ENCODE data around the gene MCF2L2.
"Not testable (repeated sequence)": the region's sequence is repeated elsewhere in the genome, so short reads cannot be mapped to it uniquely, and the experiment has no call there.

Gene MCF2L2

DNA sequence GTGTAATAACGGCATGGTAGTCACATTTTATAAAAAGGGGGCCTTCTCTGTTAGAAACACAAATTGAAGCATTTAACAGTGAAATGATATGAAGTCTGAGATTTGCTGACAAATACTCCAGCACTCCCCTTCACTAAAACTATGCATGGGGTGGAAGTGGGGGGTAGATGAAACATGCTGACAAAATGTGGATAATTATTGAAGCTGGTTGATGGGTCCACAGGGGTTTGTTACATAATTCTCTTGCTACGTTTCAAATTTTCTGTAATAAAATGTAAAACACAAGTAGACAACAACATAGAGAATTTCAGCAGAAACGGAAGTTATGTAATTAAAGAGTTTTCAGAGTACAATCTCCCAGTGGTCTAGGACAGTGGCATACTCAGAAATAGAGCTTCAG is 37.0 kb downstream of the MCF2L2 start:
- H3K4me1 Mint-ChIP-seq = no peaks in the 10 kb centered on the region
- H3K36me3 Mint-ChIP-seq = no peaks in the 10 kb centered on the region
- no peaks in the 10 kb centered on the region for H3K27me3 Mint-ChIP-seq
- no peak overlapping the region for H3K4me3 Mint-ChIP-seq
- no peaks in the 10 kb centered on the region for H3K9me3 Mint-ChIP-seq
- H3K27ac Mint-ChIP-seq = no peak overlapping the region

GRCh38 chr3:183390844-183391243 is 37.6 kb downstream of the MCF2L2 start:
- H3K36me3 Mint-ChIP-seq = no peaks in the 10 kb centered on the region
- no peak overlapping the region for H3K27ac Mint-ChIP-seq
- no peaks in the 10 kb centered on the region for H3K27me3 Mint-ChIP-seq
- H3K4me1 Mint-ChIP-seq = peaks cover 1% of the 10 kb centered on the region
- no peaks in the 10 kb centered on the region for H3K9me3 Mint-ChIP-seq
- H3K4me3 Mint-ChIP-seq = no peak overlapping the region

GRCh38 chr3:183388213-183388895 is 40.1 kb downstream of the MCF2L2 start:
- H3K4me1 Mint-ChIP-seq = peaks cover 4% of the 10 kb centered on the region
- H3K4me3 Mint-ChIP-seq = no peak overlapping the region
- no peak overlapping the region for H3K27ac Mint-ChIP-seq
- no peaks in the 10 kb centered on the region for H3K27me3 Mint-ChIP-seq
- H3K36me3 Mint-ChIP-seq = no peaks in the 10 kb centered on the region
- no peaks in the 10 kb centered on the region for H3K9me3 Mint-ChIP-seq

DNA sequence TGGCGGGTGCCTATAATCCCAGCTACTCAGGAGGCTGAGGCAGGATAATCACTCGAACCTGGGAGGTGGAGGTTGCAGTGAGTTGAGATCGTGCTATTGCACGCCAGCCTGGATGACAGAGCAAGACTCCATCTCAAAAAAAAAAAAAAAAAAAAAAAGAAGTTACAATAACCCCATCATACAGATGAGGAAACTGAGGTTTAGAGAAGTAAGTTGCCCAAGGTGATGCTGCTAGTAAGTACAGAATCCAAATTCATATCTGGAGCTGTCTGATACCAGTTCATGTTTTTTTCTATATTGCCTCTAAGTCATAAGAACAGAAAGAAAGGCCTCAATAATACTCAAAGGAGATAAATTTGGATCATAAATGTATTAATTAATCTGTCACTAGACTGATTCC is 40.6 kb downstream of the MCF2L2 start:
- Mint-ChIP-seq H3K27ac (no peak overlapping the region), H3K27me3 (no peaks in the 10 kb centered on the region), H3K9me3 (no peaks in the 10 kb centered on the region), H3K4me3 (no peak overlapping the region), H3K36me3 (no peaks in the 10 kb centered on the region), H3K4me1 (peaks cover 4% of the 10 kb centered on the region)

GRCh38 chr3:183386651-183387050 is 41.8 kb downstream of the MCF2L2 start:
- Mint-ChIP-seq H3K27ac (no peak overlapping the region), H3K9me3 (no peaks in the 10 kb centered on the region), H3K4me3 (no peak overlapping the region), H3K27me3 (no peaks in the 10 kb centered on the region), H3K4me1 (peaks cover 4% of the 10 kb centered on the region), H3K36me3 (no peaks in the 10 kb centered on the region)

DNA sequence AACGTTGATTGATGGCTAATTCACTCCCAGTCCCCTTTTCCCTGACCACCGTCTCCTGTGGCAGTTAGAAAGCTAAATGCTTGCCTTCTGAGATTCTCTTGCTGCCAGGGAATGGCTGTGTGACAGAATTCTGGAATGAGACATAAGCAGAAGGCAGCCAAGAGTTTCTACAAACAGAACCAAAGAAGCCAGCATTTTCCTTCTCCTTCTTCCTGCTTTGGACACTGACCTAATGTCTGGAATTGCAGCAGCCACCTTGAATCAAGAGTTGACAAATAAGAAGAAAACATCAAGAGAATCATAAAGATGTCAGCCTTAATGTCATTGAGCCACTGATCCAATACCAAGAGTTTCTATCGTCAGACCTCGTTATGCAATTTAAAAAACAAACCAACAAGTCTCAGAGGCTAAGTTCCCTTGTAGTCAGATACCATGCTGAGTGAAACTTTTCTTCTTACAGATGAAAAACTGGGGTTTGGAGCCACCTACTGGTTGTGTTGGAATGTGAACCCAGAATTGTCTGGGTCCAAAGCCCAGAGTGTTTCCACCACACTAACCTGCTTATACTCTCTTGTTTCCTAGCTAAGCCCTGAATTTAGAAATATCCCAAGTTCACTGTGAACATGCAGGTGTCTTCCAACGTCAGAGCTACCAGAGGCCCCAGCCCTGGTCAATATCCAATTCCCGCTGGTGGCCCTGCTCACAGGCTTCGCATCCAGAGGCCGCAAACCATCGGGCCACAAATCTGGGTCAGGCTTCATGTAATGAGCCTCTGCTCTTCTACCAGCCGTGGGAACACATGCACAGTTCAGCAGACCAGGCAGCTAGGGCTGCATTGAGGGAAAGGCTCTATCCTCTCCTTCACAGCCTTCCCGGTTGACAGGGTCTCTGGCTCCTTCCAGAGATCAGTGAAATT is 42.5 kb downstream of the MCF2L2 start:
- Mint-ChIP-seq H3K27me3 (no peaks in the 10 kb centered on the region), H3K27ac (peak overlapping the region; percentile 43), H3K4me3 (no peak overlapping the region), H3K4me1 (peaks cover 7% of the 10 kb centered on the region), H3K9me3 (no peaks in the 10 kb centered on the region), H3K36me3 (no peaks in the 10 kb centered on the region)

- no peaks in the 10 kb centered on the region for H3K9me3 Mint-ChIP-seq
- no peaks in the 10 kb centered on the region for H3K27me3 Mint-ChIP-seq
- H3K4me1 Mint-ChIP-seq = peaks cover 21% of the 10 kb centered on the region
- no peak overlapping the region for H3K27ac Mint-ChIP-seq
- H3K4me3 Mint-ChIP-seq = no peak overlapping the region
- no peaks in the 10 kb centered on the region for H3K36me3 Mint-ChIP-seq
Observed at GRCh38 chr3:183381673-183382072, 46.7 kb downstream of the MCF2L2 start.

DNA sequence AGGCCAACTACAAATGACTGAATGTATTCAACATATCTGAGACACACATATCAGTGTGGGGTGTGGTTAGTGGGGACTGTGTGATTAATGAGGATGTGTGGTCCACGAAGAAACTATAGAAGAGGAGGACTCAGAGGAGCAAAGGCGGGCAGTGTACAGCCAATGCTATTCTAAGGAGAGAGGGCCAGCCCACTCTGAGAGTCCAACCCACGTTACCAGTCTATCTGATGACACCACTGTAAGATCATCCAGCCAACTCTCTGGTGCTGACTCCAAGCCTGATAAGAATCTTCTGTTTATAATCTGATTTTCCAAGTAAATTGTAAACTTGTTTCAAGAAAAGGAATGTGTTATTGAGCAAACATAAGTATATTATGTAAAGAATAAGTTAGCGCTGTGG is 47.2 kb downstream of the MCF2L2 start:
- Mint-ChIP-seq H3K27me3 (no peaks in the 10 kb centered on the region), H3K4me3 (no peak overlapping the region), H3K4me1 (peaks cover 21% of the 10 kb centered on the region), H3K36me3 (no peaks in the 10 kb centered on the region), H3K27ac (peak overlapping the region; percentile 62), H3K9me3 (no peaks in the 10 kb centered on the region)

DNA sequence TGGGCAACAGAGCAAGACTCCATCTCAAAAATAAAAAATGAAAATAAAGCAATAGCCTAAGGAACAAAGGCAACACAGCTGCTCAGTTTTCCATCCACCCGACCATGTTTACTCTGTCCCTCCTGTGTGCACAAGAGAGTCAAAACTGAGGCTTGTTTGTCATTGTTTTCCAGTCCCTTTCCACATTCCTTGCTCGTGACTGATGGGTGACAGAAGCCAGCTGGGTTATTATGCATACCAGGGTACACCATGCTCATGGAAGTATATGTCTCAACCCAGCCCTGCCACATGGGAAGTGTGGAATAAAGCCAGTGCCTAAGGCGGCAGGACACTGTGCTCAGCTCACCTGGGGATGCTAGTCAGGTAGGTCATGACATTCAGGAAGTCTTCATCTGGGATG is 49.5 kb downstream of the MCF2L2 start:
- Mint-ChIP-seq H3K27me3 (no peaks in the 10 kb centered on the region), H3K4me1 (peaks cover 18% of the 10 kb centered on the region), H3K4me3 (no peak overlapping the region), H3K27ac (no peak overlapping the region), H3K9me3 (no peaks in the 10 kb centered on the region), H3K36me3 (no peaks in the 10 kb centered on the region)

DNA sequence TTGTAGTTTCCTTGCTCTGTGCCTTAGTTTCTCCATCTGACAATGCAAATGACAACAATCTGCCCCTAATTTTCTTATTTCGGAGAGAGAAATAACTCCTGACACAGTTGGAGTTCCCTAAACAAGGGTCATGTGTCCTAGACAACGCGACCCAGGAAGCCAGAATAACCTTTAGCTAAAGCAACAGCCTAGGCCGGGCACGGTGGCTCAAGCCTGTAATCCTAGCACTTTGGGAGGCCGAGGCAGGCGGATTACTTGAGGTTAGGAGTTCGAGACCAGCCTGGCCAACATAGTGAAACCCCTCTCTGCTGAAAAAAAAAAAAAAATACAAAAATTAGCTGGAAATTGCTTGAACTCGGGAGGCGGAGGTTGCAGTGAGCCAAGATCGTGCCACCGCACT is 49.9 kb downstream of the MCF2L2 start:
- no peak overlapping the region for H3K27ac Mint-ChIP-seq
- H3K4me3 Mint-ChIP-seq = no peak overlapping the region
- H3K27me3 Mint-ChIP-seq = no peaks in the 10 kb centered on the region
- H3K9me3 Mint-ChIP-seq = no peaks in the 10 kb centered on the region
- peaks cover 18% of the 10 kb centered on the region for H3K4me1 Mint-ChIP-seq
- no peaks in the 10 kb centered on the region for H3K36me3 Mint-ChIP-seq

GRCh38 chr3:183378008-183378407 is 50.4 kb downstream of the MCF2L2 start:
- Mint-ChIP-seq H3K4me1 (peaks cover 18% of the 10 kb centered on the region), H3K36me3 (no peaks in the 10 kb centered on the region)

GRCh38 chr3:183377307-183377959 is 51.0 kb downstream of the MCF2L2 start:
- Mint-ChIP-seq H3K9me3 (no peaks in the 10 kb centered on the region), H3K4me1 (peaks cover 18% of the 10 kb centered on the region), H3K36me3 (no peaks in the 10 kb centered on the region), H3K27me3 (no peaks in the 10 kb centered on the region), H3K4me3 (no peak overlapping the region), H3K27ac (no peak overlapping the region)

More at GRCh38 chr3:183378008-183378407, 50.4 kb downstream of the MCF2L2 start:
- H3K9me3 Mint-ChIP-seq = no peaks in the 10 kb centered on the region
- H3K27me3 Mint-ChIP-seq = no peaks in the 10 kb centered on the region
- no peak overlapping the region for H3K27ac Mint-ChIP-seq
- H3K4me3 Mint-ChIP-seq = no peak overlapping the region

GRCh38 chr3:183375787-183376186 is 52.6 kb downstream of the MCF2L2 start:
- Mint-ChIP-seq H3K27ac (no peak overlapping the region), H3K36me3 (no peaks in the 10 kb centered on the region), H3K9me3 (no peaks in the 10 kb centered on the region), H3K27me3 (no peaks in the 10 kb centered on the region), H3K4me3 (no peak overlapping the region), H3K4me1 (peaks cover 18% of the 10 kb centered on the region)

DNA sequence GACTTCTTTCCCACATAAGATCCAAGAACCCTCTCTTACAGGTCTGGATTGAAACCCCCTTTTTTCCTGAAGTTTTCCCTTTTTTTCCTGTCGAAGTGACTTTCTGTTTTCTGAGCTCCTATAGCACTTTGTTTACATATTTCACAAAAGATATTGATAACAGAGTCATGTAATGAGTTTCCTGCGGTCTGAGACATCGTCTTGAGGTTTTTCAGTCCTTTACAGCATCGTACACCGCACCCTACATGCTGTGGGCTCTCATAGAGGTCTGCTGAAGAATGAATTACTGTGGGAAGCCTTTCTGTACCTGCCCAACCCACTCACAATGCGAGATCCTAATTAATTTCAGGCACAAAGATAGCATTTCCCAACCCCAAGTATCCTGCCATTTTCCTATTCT is 53.1 kb downstream of the MCF2L2 start:
- H3K9me3 Mint-ChIP-seq = no peaks in the 10 kb centered on the region
- peaks cover 19% of the 10 kb centered on the region for H3K4me1 Mint-ChIP-seq
- H3K27ac Mint-ChIP-seq = no peak overlapping the region

GRCh38 chr3:183372911-183373310 is 55.5 kb downstream of the MCF2L2 start:
- H3K27me3 Mint-ChIP-seq = no peaks in the 10 kb centered on the region

More for the DNA sequence above, 53.1 kb downstream of the MCF2L2 start:
- H3K36me3 Mint-ChIP-seq = no peaks in the 10 kb centered on the region
- H3K27me3 Mint-ChIP-seq = no peaks in the 10 kb centered on the region
- H3K4me3 Mint-ChIP-seq = no peak overlapping the region

GRCh38 chr3:183371600-183371968 is 56.8 kb downstream of the MCF2L2 start:
- H3K4me1 Mint-ChIP-seq, H3K9me3 Mint-ChIP-seq, H3K36me3 Mint-ChIP-seq: not testable (repeated sequence)

More at GRCh38 chr3:183372911-183373310, 55.5 kb downstream of the MCF2L2 start:
- Mint-ChIP-seq H3K4me3 (no peak overlapping the region), H3K9me3 (no peaks in the 10 kb centered on the region), H3K4me1 (peaks cover 17% of the 10 kb centered on the region), H3K36me3 (no peaks in the 10 kb centered on the region), H3K27ac (no peak overlapping the region)

More at GRCh38 chr3:183371600-183371968, 56.8 kb downstream of the MCF2L2 start:
- H3K27ac Mint-ChIP-seq, H3K27me3 Mint-ChIP-seq, H3K4me3 Mint-ChIP-seq: not testable (repeated sequence)

Data from activated naive CD4-positive, alpha-beta T cell treated with anti-CD3 and anti-CD28 coated beads, Interleukin-2, amount 50 U/mL, for 24 hours (primary cell).